HepG2 (cell line): ENCODE data around the gene VAMP2. TPM values are rescaled to one million over a fixed set of nuclear protein-coding genes. Genes with fewer than 3 reads are reported as not detected.

ENCODE experiments used
- ATF1 ChIP-seq: IDR thresholded peaks from 2 replicates; pipeline ENCODE4 v1.6.1; 2016; ENCODE audit warnings: mild to moderate bottlenecking, control low read depth
- ATF2 ChIP-seq: sonication (generic); formaldehyde crosslinking; IDR thresholded peaks from 2 replicates; pipeline ENCODE4 v1.4.0; 2020; ENCODE audit warnings: missing genetic modification reagents
- FIP1L1 ChIP-seq: fragments of 200-400 bp; formaldehyde crosslinking; IDR thresholded peaks from 2 replicates; pipeline ENCODE4 v1.6.1; 2018; ENCODE audit warnings: low read depth, mild to moderate bottlenecking, low read length, moderate library complexity, borderline replicate concordance; ENCODE audit not compliant: insufficient read depth
- FOXP1 ChIP-seq, 2 experiments: fragments of 450-650 bp in 1 of 2; IDR thresholded peaks; 2 replicates each; pipeline ENCODE4 v1.6.1; 2017 to 2018; ENCODE audit warnings: antibody characterized with exemption in 1 of 2
- GMEB2 ChIP-seq: IDR thresholded peaks from 2 replicates; pipeline ENCODE4 v1.6.1; 2016; ENCODE audit warnings: missing biosample characterization, missing genetic modification reagents, low read depth
- HCFC1 ChIP-seq: fragments of 150-350 bp; IDR thresholded peaks from 2 replicates; pipeline ENCODE4 v1.6.1; 2014; ENCODE audit warnings: low read depth, low read length
- HIVEP1 ChIP-seq: sonication (generic); formaldehyde crosslinking; IDR thresholded peaks from 2 replicates; pipeline ENCODE4 v1.4.0; 2020; ENCODE audit warnings: mild to moderate bottlenecking, missing genetic modification reagents
- MEIS1 ChIP-seq: sonication (generic); formaldehyde crosslinking; IDR thresholded peaks from 2 replicates; pipeline ENCODE4 v1.9.0; 2021; ENCODE audit warnings: mild to moderate bottlenecking, missing genetic modification reagents, moderate library complexity, borderline replicate concordance
- MIER2 ChIP-seq: IDR thresholded peaks from 2 replicates; pipeline ENCODE4 v1.6.1; 2016; ENCODE audit warnings: missing biosample characterization, missing genetic modification reagents
- PPARG ChIP-seq: conservative IDR thresholded peaks from 2 replicates; pipeline ENCODE4 v1.6.1; 2016; ENCODE audit warnings: missing biosample characterization, missing genetic modification reagents
- REPIN1 ChIP-seq: sonication (generic); formaldehyde crosslinking; IDR thresholded peaks from 2 replicates; pipeline ENCODE4 v1.8.0; 2022; ENCODE audit warnings: missing genetic modification reagents, low read depth, mild to moderate bottlenecking, borderline replicate concordance
- RXRB ChIP-seq: IDR thresholded peaks from 2 replicates; pipeline ENCODE4 v1.6.1; 2016; ENCODE audit warnings: borderline replicate concordance, missing genetic modification reagents, missing compliant biosample characterization
- SNAPC5 ChIP-seq: sonication (generic); formaldehyde crosslinking; IDR thresholded peaks from 2 replicates; pipeline ENCODE4 v1.8.1; 2023; ENCODE audit warnings: mild to moderate bottlenecking, missing genetic modification reagents, borderline replicate concordance
- SP2 ChIP-seq: sonication (generic); formaldehyde crosslinking; IDR thresholded peaks from 2 replicates; pipeline ENCODE4 v1.5.1; 2020; ENCODE audit warnings: mild to moderate bottlenecking, missing genetic modification reagents
- STAG1 ChIP-seq: sonication (generic); formaldehyde crosslinking; IDR thresholded peaks from 2 replicates; pipeline ENCODE4 v1.4.0; 2020; ENCODE audit warnings: missing genetic modification reagents
- TAF1 ChIP-seq: sonication (generic); formaldehyde crosslinking; IDR thresholded peaks from 2 replicates; pipeline ENCODE4 v1.4.0; 2020; ENCODE audit warnings: missing genetic modification reagents
- TARDBP ChIP-seq: sonication (generic); formaldehyde crosslinking; IDR thresholded peaks from 2 replicates; pipeline ENCODE4 v1.8.0; 2022; ENCODE audit warnings: mild to moderate bottlenecking, missing genetic modification reagents
- WIZ ChIP-seq: sonication (generic); formaldehyde crosslinking; IDR thresholded peaks from 2 replicates; pipeline ENCODE4 v1.5.1; 2020; ENCODE audit warnings: mild to moderate bottlenecking, missing genetic modification reagents
- ZKSCAN5 ChIP-seq: sonication (generic); formaldehyde crosslinking; IDR thresholded peaks from 2 replicates; pipeline ENCODE4 v1.5.1; 2020; ENCODE audit warnings: mild to moderate bottlenecking, missing genetic modification reagents
- ZKSCAN8 ChIP-seq: IDR thresholded peaks from 2 replicates; pipeline ENCODE4 v1.6.1; 2016; ENCODE audit warnings: borderline replicate concordance, missing genetic modification reagents, missing compliant biosample characterization
- ZNF230 ChIP-seq: sonication (generic); formaldehyde crosslinking; IDR thresholded peaks from 2 replicates; pipeline ENCODE4 v1.4.0; 2020; ENCODE audit warnings: mild to moderate bottlenecking, missing genetic modification reagents
- ZNF446 ChIP-seq: sonication (generic); formaldehyde crosslinking; IDR thresholded peaks from 2 replicates; pipeline ENCODE4 v1.5.0; 2020; ENCODE audit warnings: mild to moderate bottlenecking, missing genetic modification reagents
- ZNF550 ChIP-seq: sonication (generic); formaldehyde crosslinking; IDR thresholded peaks from 2 replicates; pipeline ENCODE4 v1.4.0; 2020; ENCODE audit warnings: mild to moderate bottlenecking, missing genetic modification reagents, borderline replicate concordance
- ZNF605 ChIP-seq: sonication (generic); formaldehyde crosslinking; IDR thresholded peaks from 2 replicates; pipeline ENCODE4 v1.8.0; 2022; ENCODE audit warnings: mild to moderate bottlenecking, missing genetic modification reagents
- ZNF639 ChIP-seq: conservative IDR thresholded peaks from 2 replicates; pipeline ENCODE4 v1.6.1; 2018; ENCODE audit warnings: missing genetic modification reagents
- ZNF644 ChIP-seq: IDR thresholded peaks from 2 replicates; pipeline ENCODE4 v1.6.1; 2016; ENCODE audit warnings: low read depth
- ZNF772 ChIP-seq: sonication (generic); formaldehyde crosslinking; IDR thresholded peaks from 2 replicates; pipeline ENCODE4 v1.5.0; 2020; ENCODE audit warnings: mild to moderate bottlenecking, missing genetic modification reagents
- ZSCAN21 ChIP-seq: sonication (generic); formaldehyde crosslinking; IDR thresholded peaks from 2 replicates; pipeline ENCODE4 v1.8.0; 2022; ENCODE audit warnings: mild to moderate bottlenecking, missing genetic modification reagents, moderate library complexity, borderline replicate concordance
- polyA plus RNA-seq, 8 experiments: library from polyadenylated mRNA; depleted of rRNA in 3 of 8; stranded (reverse) in 7 of 8; unstranded in 1 of 8; fragments of >200 nt; fragmentation: Illumina TruSeq in 4 of 8; extraction: Trizol in 4 of 8; gene quantifications; 2 replicates each; pipeline versions ENCODE4 v1.2.1 to v1.2.3, GENCODE V29; 2011 to 2016; ENCODE audit warnings: low read depth in 4 of 8, missing spikeins in 1 of 8, mixed read lengths in 1 of 8; ENCODE audit not compliant: insufficient read depth in 1 of 8
- total RNA-seq, 5 experiments: library from RNA; depleted of rRNA; stranded (reverse); fragments of >200 nt; fragmentation: Illumina TruSeq; extraction: Trizol; gene quantifications; 2 replicates each; pipeline ENCODE4 v1.2.3, GENCODE V29; 2016; ENCODE audit warnings: low read depth in 1 of 5

VAMP2 gene
- total and polyA plus RNA-seq, 2 of the 13 experiments (the other 11 are each of a cell fraction or from before 2014, with no cell fraction given): 3.9 to 17.2 TPM

GRCh38 chr17:8173056-8173870, 10.5 kb upstream of the VAMP2 start (continued):
- TF ChIP-seq TAF1 (CRISPR knock-in tag): peak; percentile 51; the same call in 1 of the 2 replicates
- peak; percentile 98 for TF ChIP-seq ATF2 (CRISPR knock-in tag)
- no peak for TF ChIP-seq FIP1L1
- TF ChIP-seq ZNF446 (CRISPR knock-in tag): peak; percentile 29; the same call in 1 of the 2 replicates
- peak; percentile 95 for TF ChIP-seq FOXP1 (IDR thresholded peaks at IDR 0.05)
- peak; percentile 84 for TF ChIP-seq FOXP1 (CRISPR knock-in tag; IDR thresholded peaks at IDR 0.05)
- peak; percentile 92 for TF ChIP-seq RXRB (CRISPR knock-in tag)
- TF ChIP-seq ZNF772 (CRISPR knock-in tag): peak; percentile 73
- peak; percentile 81 for TF ChIP-seq ZNF605 (CRISPR knock-in tag)
- peak; percentile 96 for TF ChIP-seq ZSCAN21 (CRISPR knock-in tag)
- TF ChIP-seq ZNF644 (CRISPR knock-in tag): no peak
- TF ChIP-seq HIVEP1 (CRISPR knock-in tag): no peak
- TF ChIP-seq SNAPC5 (CRISPR knock-in tag): peak; percentile 100
- TF ChIP-seq REPIN1 (CRISPR knock-in tag): peak; percentile 98
- peak; percentile 98 for TF ChIP-seq ZKSCAN8 (CRISPR knock-in tag)
- peak; percentile 80 for TF ChIP-seq ATF1 (CRISPR knock-in tag)
- no peak for TF ChIP-seq HCFC1
- peak; percentile 40; the same call in 1 of the 2 replicates for TF ChIP-seq SP2 (CRISPR knock-in tag)
- TF ChIP-seq ZKSCAN5: no peak
- peak; percentile 99 for TF ChIP-seq TARDBP (CRISPR knock-in tag)
- TF ChIP-seq MEIS1 (CRISPR knock-in tag): no peak; the same call in 1 of the 2 replicates
- peak; percentile 91 for TF ChIP-seq MIER2 (CRISPR knock-in tag)
- TF ChIP-seq STAG1: peak; percentile 21; the same call in 1 of the 2 replicates
- peak; percentile 92 for TF ChIP-seq ZNF639 (CRISPR knock-in tag)
- TF ChIP-seq WIZ: no peak
- TF ChIP-seq ZNF550 (CRISPR knock-in tag): no peak
- TF ChIP-seq GMEB2 (CRISPR knock-in tag): peak; percentile 87
- TF ChIP-seq ZNF230: no peak
- TF ChIP-seq PPARG (CRISPR knock-in tag): peak; percentile 91
